NCI-H2081 (cell line): ENCODE results near the gene PRKAB1.

Experiments used
- DNase-seq, 2 experiments: peaks; one replicate each; lab custom pipeline; 2025; lab: John Stamatoyannopoulos, UW

The PRKAB1 gene

GRCh38 chr12:119712721-119713120 is 44.8 kb downstream of the PRKAB1 start:
- no peak for DNase-seq

- DNase-seq = no peak
These were observed 45.7 kb downstream of the PRKAB1 start for GRCh38 chr12:119713551-119714031.

- no peak for DNase-seq
These were observed 46.8 kb downstream of the PRKAB1 start for GRCh38 chr12:119714614-119715267.

GRCh38 chr12:119715268-119715620 is 47.3 kb downstream of the PRKAB1 start:
- DNase-seq = no peak

GRCh38 chr12:119718141-119718540 is 50.2 kb downstream of the PRKAB1 start:
- no peak for DNase-seq

- no peak for DNase-seq
These were observed 52.4 kb downstream of the PRKAB1 start for GRCh38 chr12:119720349-119720748.

- DNase-seq = no peak
These were observed 53.4 kb downstream of the PRKAB1 start for GRCh38 chr12:119721306-119721705.

- DNase-seq = no peak
These were observed 57.6 kb downstream of the PRKAB1 start for GRCh38 chr12:119725523-119725922.

GRCh38 chr12:119727600-119728443 is 59.9 kb downstream of the PRKAB1 start:
- no peak for DNase-seq

GRCh38 chr12:119728444-119728745 is 60.5 kb downstream of the PRKAB1 start:
- DNase-seq = no peak

GRCh38 chr12:119729871-119730270 is 61.9 kb downstream of the PRKAB1 start:
- no peak for DNase-seq

- no peak for DNase-seq
These were observed 62.4 kb downstream of the PRKAB1 start for GRCh38 chr12:119730381-119730780.
